HG03039 (cell line): Measurements from ENCODE around the gene ANO6.

Experiments
- ATAC-seq: cut with Tn5 transposase; IDR thresholded peaks from one replicate; pipeline ENCODE4 v1.9.1; 2021; ENCODE audit warnings: mild to moderate bottlenecking, moderate library complexity; ENCODE audit not compliant: unreplicated experiment

Gene ANO6

GRCh38 chr12:45208604-45209487 lies 7.0 kb upstream of the ANO6 start:
- no peak for ATAC-seq

GRCh38 chr12:45209784-45210183 lies 6.1 kb upstream of the ANO6 start:
- ATAC-seq, result no peak

GRCh38 chr12:45212064-45212463 lies 3.8 kb upstream of the ANO6 start:
- no peak for ATAC-seq

GRCh38 chr12:45213107-45213506 lies 2.8 kb upstream of the ANO6 start:
- no peak for ATAC-seq

GRCh38 chr12:45214071-45214470 lies 1.8 kb upstream of the ANO6 start:
- no peak for ATAC-seq

- ATAC-seq, result no peak
Observed at GRCh38 chr12:45214749-45215418, 1.0 kb upstream of the ANO6 start.

- peak; percentile 34 for ATAC-seq
Observed at GRCh38 chr12:45216230-45216982, 511 bp downstream of the ANO6 start.

- no peak for ATAC-seq
Observed at GRCh38 chr12:45216983-45217485, 1.1 kb downstream of the ANO6 start.

GRCh38 chr12:45217846-45218245 lies 2.0 kb downstream of the ANO6 start:
- ATAC-seq, result no peak

- ATAC-seq, result no peak
Observed at GRCh38 chr12:45219621-45220020, 3.7 kb downstream of the ANO6 start.

GRCh38 chr12:45220363-45220931 lies 4.6 kb downstream of the ANO6 start:
- no peak for ATAC-seq

GRCh38 chr12:45220969-45221368 lies 5.1 kb downstream of the ANO6 start:
- ATAC-seq, result no peak

- ATAC-seq, result no peak
Observed at GRCh38 chr12:45223868-45224267, 8.0 kb downstream of the ANO6 start.

GRCh38 chr12:45224311-45224710 lies 8.4 kb downstream of the ANO6 start:
- ATAC-seq, result no peak

GRCh38 chr12:45226021-45226420 lies 10.1 kb downstream of the ANO6 start:
- no peak for ATAC-seq

GRCh38 chr12:45227316-45228067 lies 11.6 kb downstream of the ANO6 start:
- no peak for ATAC-seq

GRCh38 chr12:45231515-45232145 lies 15.7 kb downstream of the ANO6 start:
- ATAC-seq, result no peak

GRCh38 chr12:45232146-45232755 lies 16.4 kb downstream of the ANO6 start:
- no peak for ATAC-seq

GRCh38 chr12:45232756-45233372 lies 17.0 kb downstream of the ANO6 start:
- peak; percentile 51 for ATAC-seq
